ENCODE measurements around the gene EXOSC2.

EXOSC2 gene

GRCh38 chr9:130666393-130667119 is 27.0 kb upstream of the EXOSC2 start:
- Histone ChIP-seq H3K27ac (ENCODE audit: low read length) (no peak overlapping the region), H3K9ac (ENCODE audit: low read length) (no peak overlapping the region), H3K36me3 (replicated peaks; ENCODE audit: low read depth, low read length) (no peaks in the 10 kb centered on the region), H4K20me1 (ENCODE audit: insufficient read depth, low read length) (no peaks in the 10 kb centered on the region), H3K4me2 (ENCODE audit: low read length) (no peak overlapping the region), H2AFZ (ENCODE audit: low read depth, low read length) (no peak overlapping the region), H3K4me3 (ENCODE audit: low read length) (no peak overlapping the region), H3K4me1 (ENCODE audit: low read length) (no peaks in the 10 kb centered on the region), H3K27me3 (ENCODE audit: low read depth, low read length) (no peaks in the 10 kb centered on the region), H3K9me3 (ENCODE audit: insufficient read depth, low read length) (no peaks in the 10 kb centered on the region), H3K79me2 (ENCODE audit: low read length) (no peaks in the 10 kb centered on the region)
- no peak for TF ChIP-seq CTCF (IDR thresholded peaks at IDR 0.05; ENCODE audit: low read depth, low read length)
- no peak for TF ChIP-seq EZH2phosphoT487 (IDR thresholded peaks at IDR 0.05; ENCODE audit: low read depth)

GRCh38 chr9:130667120-130667435 is 26.5 kb upstream of the EXOSC2 start:
- no peaks in the 10 kb centered on the region for H3K36me3 ChIP-seq (replicated peaks; ENCODE audit: low read depth, low read length)
- no peak overlapping the region for H2AFZ ChIP-seq (ENCODE audit: low read depth, low read length)
- H3K27me3 ChIP-seq (ENCODE audit: low read depth, low read length) = no peaks in the 10 kb centered on the region

GRCh38 chr9:130668196-130668595 is 25.4 kb upstream of the EXOSC2 start:
- Histone ChIP-seq H3K79me2 (ENCODE audit: low read length) (no peaks in the 10 kb centered on the region), H2AFZ (ENCODE audit: low read depth, low read length) (no peak overlapping the region), H3K4me3 (ENCODE audit: low read length) (no peak overlapping the region), H3K27ac (ENCODE audit: low read length) (no peak overlapping the region), H3K4me1 (ENCODE audit: low read length) (no peaks in the 10 kb centered on the region), H3K9me3 (ENCODE audit: insufficient read depth, low read length) (no peaks in the 10 kb centered on the region), H3K27me3 (ENCODE audit: low read depth, low read length) (no peaks in the 10 kb centered on the region), H3K9ac (ENCODE audit: low read length) (no peak overlapping the region), H4K20me1 (ENCODE audit: insufficient read depth, low read length) (no peaks in the 10 kb centered on the region), H3K36me3 (replicated peaks; ENCODE audit: low read depth, low read length) (no peaks in the 10 kb centered on the region), H3K4me2 (ENCODE audit: low read length) (no peak overlapping the region)
- TF ChIP-seq EZH2phosphoT487 (IDR thresholded peaks at IDR 0.05; ENCODE audit: low read depth) (no peak), CTCF (IDR thresholded peaks at IDR 0.05; ENCODE audit: low read depth, low read length) (no peak)

More at GRCh38 chr9:130667120-130667435, 26.5 kb upstream of the EXOSC2 start:
- Histone ChIP-seq H3K79me2 (ENCODE audit: low read length) (no peaks in the 10 kb centered on the region), H3K9ac (ENCODE audit: low read length) (no peak overlapping the region), H3K4me2 (ENCODE audit: low read length) (no peak overlapping the region), H3K4me1 (ENCODE audit: low read length) (no peaks in the 10 kb centered on the region), H3K4me3 (ENCODE audit: low read length) (no peak overlapping the region), H4K20me1 (ENCODE audit: insufficient read depth, low read length) (no peaks in the 10 kb centered on the region), H3K27ac (ENCODE audit: low read length) (no peak overlapping the region), H3K9me3 (ENCODE audit: insufficient read depth, low read length) (no peaks in the 10 kb centered on the region)
- TF ChIP-seq CTCF (IDR thresholded peaks at IDR 0.05; ENCODE audit: low read depth, low read length) (no peak), EZH2phosphoT487 (IDR thresholded peaks at IDR 0.05; ENCODE audit: low read depth) (no peak)

GRCh38 chr9:130668659-130669058 is 24.9 kb upstream of the EXOSC2 start:
- H3K4me3 ChIP-seq (ENCODE audit: low read length) = no peak overlapping the region
- no peak overlapping the region for H3K27ac ChIP-seq (ENCODE audit: low read length)
- no peak overlapping the region for H3K4me2 ChIP-seq (ENCODE audit: low read length)
- no peaks in the 10 kb centered on the region for H3K9me3 ChIP-seq (ENCODE audit: insufficient read depth, low read length)
- no peaks in the 10 kb centered on the region for H3K27me3 ChIP-seq (ENCODE audit: low read depth, low read length)
- H3K36me3 ChIP-seq (replicated peaks; ENCODE audit: low read depth, low read length) = no peaks in the 10 kb centered on the region
- H3K79me2 ChIP-seq (ENCODE audit: low read length) = no peaks in the 10 kb centered on the region
- no peaks in the 10 kb centered on the region for H4K20me1 ChIP-seq (ENCODE audit: insufficient read depth, low read length)
- no peaks in the 10 kb centered on the region for H3K4me1 ChIP-seq (ENCODE audit: low read length)
- no peak overlapping the region for H2AFZ ChIP-seq (ENCODE audit: low read depth, low read length)
- TF ChIP-seq CTCF (IDR thresholded peaks at IDR 0.05; ENCODE audit: low read depth, low read length) (no peak), EZH2phosphoT487 (IDR thresholded peaks at IDR 0.05; ENCODE audit: low read depth) (no peak)
- H3K9ac ChIP-seq (ENCODE audit: low read length) = no peak overlapping the region
